Activated naive CD4-positive, alpha-beta T cell treated with anti-CD3 and anti-CD28 coated beads for 36 hours (primary cell): ENCODE measurements around the gene ARHGAP44. TPM values are rescaled to one million over a fixed set of nuclear protein-coding genes. Genes with fewer than 3 reads are reported as not detected.

Source experiments
- CTCF ChIA-PET: fragments of 350-600 bp; sonication (Branson Sonifier 250); formaldehyde crosslinking; loops from one replicate; lab custom pipeline; 2021; ENCODE audit warnings: antibody characterized with exemption; lab: Charles Lee
- DNase-seq: peaks from one replicate; pipeline ENCODE4 v3.0.0-alpha.2; 2020
- H3K27ac Mint-ChIP-seq: one replicate; pipeline ENCODE4 v1.8.0; 2021; ENCODE audit warnings: mild to moderate bottlenecking, mixed read lengths
- H3K27me3 Mint-ChIP-seq: one replicate; pipeline ENCODE4 v1.8.0; 2021; ENCODE audit warnings: low read depth, mixed read lengths
- H3K36me3 Mint-ChIP-seq: one replicate; pipeline ENCODE4 v1.8.0; 2021; ENCODE audit warnings: low read depth, mixed read lengths
- H3K4me1 Mint-ChIP-seq: one replicate; pipeline ENCODE4 v1.8.0; 2021; ENCODE audit warnings: low read depth, mixed read lengths
- H3K4me3 Mint-ChIP-seq: one replicate; pipeline ENCODE4 v1.8.0; 2021; ENCODE audit warnings: mild to moderate bottlenecking, moderate library complexity, mixed read lengths
- H3K9me3 Mint-ChIP-seq: one replicate; pipeline ENCODE4 v1.8.0; 2021; ENCODE audit warnings: mixed read lengths
- intact Hi-C: fragments of 100-400 bp; cut with micrococcal nuclease; formaldehyde crosslinking; loops from one replicate; pipeline ENCODE4 v1.15.1; 2023
- total RNA-seq, 2 experiments: library from RNA; stranded (reverse); gene quantifications; one replicate each; pipeline ENCODE4 v1.2.3, GENCODE V29; 2021

Gene ARHGAP44
- total RNA-seq, 2 experiments from 2014 or later: 0.12 TPM; not detected in 1

DNA sequence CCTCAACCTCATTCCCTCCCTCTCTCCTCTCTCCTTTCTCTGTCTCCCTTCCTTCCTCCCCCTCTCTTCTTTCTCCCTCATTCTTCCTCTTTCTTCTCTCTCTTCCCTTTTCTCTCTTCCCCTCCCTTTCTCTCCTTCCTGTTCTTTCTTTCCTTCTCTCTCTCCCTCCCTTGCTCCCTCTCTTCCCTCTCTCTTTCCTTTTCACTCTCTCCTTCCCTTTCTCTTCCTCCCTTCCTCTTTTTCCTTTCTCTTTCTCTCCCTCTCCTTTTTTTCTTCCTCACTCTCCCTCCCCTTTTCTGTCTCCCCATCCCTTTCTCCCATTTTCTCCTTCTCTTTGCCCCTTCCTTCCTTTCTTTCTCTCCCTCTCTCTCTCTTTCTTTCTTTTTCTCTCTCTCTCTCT, 236.4 kb downstream of the ARHGAP44 start:
- Mint-ChIP-seq H3K27ac (no peak overlapping the region), H3K36me3 (no peaks in the 10 kb centered on the region), H3K27me3 (no peaks in the 10 kb centered on the region), H3K4me3 (no peak overlapping the region), H3K4me1 (no peaks in the 10 kb centered on the region), H3K9me3 (no peaks in the 10 kb centered on the region)
- DNase-seq: no peak
- CTCF ChIA-PET: no interaction called here
- intact Hi-C loops: no loop called here

DNA sequence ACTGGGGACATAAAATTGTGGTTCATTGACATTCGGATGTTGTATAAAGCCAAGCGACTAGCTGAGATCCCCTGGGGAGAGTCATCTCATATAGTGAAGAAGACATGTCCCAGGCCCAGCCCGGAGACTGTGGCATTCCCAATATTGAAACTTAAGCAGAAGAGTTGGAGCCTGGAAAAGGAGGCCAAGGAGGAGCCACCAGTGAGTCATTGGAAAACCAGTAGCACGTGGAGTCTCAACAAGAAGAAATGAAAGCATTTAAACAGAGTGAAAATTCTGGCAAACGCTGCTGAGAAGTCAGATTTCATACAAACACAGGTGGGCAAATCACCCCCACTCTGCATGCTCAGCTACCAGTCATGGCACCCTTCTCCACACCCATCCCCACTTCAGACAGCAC, 237.9 kb downstream of the ARHGAP44 start:
- Mint-ChIP-seq H3K4me3 (no peak overlapping the region), H3K36me3 (no peaks in the 10 kb centered on the region), H3K4me1 (peaks cover 10% of the 10 kb centered on the region), H3K9me3 (no peaks in the 10 kb centered on the region), H3K27ac (no peak overlapping the region), H3K27me3 (no peaks in the 10 kb centered on the region)
- intact Hi-C loops: no loop called here
- CTCF ChIA-PET: interaction anchor here (6.1 kb wide), 1 partner anchor 8 kb away, joined by 100 read pairs; the partner anchor contains the start of gene ELAC2
- DNase-seq: no peak

DNA sequence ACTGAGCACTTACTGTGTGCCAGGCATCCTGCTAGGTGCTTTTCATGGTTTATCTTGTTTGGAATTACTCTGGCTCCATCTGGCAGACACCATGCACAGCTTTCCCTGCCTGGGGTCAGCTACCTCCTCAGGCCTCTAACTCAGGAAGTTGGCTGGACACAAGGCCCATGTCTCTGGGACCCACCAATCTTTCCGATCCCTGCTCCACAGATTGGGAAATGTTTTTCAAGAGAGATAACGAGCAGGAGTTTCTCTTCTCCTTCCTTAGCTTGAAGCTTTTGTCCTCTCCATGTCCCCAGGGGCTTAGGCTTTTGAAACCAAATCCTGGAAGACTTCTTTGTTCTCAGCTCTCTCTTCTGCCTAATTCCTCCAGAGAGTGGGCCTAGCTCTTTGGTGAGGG, 240.0 kb downstream of the ARHGAP44 start:
- no peak overlapping the region for H3K4me3 Mint-ChIP-seq
- no peaks in the 10 kb centered on the region for H3K27me3 Mint-ChIP-seq
- CTCF ChIA-PET: interaction anchor here (0.9 to 6.1 kb wide), 12 partner anchors 10 to 1007 kb away, joined by 3 to 100 read pairs (median 5); partner anchors contain the start of gene ELAC2
- H3K4me1 Mint-ChIP-seq: peaks cover 11% of the 10 kb centered on the region
- DNase-seq: no peak
- H3K9me3 Mint-ChIP-seq: peaks cover 3% of the 10 kb centered on the region
- no peaks in the 10 kb centered on the region for H3K36me3 Mint-ChIP-seq
- no peak overlapping the region for H3K27ac Mint-ChIP-seq
- intact Hi-C loops: no loop called here

DNA sequence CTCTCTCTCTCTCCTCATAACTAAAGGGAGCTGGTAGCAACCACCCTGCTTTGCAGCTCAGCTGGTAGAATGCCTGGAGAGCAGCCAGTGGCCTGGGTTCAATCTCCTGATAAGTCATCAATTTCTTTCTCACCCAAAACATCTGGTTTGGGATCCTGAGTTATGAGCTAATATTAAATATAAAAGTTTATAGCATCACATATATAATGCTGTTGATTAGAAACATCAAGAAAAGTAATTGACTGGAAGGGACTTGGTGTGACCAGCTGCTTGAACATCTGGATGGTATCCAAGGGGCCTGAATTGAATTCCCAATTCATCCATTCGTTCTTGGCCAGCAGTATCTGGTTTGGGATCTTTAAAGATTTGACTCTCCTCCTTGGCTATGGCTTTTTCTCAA, 240.8 kb downstream of the ARHGAP44 start:
- peaks cover 6% of the 10 kb centered on the region for H3K9me3 Mint-ChIP-seq
- intact Hi-C loops: loop anchor here (2.0 to 5.0 kb wide), 4 partner anchors 307 to 1897 kb away; partner anchors contain the start of gene HS3ST3B1
- H3K4me3 Mint-ChIP-seq: no peak overlapping the region
- no peak for DNase-seq
- no peak overlapping the region for H3K27ac Mint-ChIP-seq
- H3K4me1 Mint-ChIP-seq: peaks cover 11% of the 10 kb centered on the region
- CTCF ChIA-PET: interaction anchor here (0.5 to 6.1 kb wide), 20 partner anchors 10 to 1896 kb away, joined by 3 to 100 read pairs (median 4); partner anchors contain the start of gene ELAC2
- no peaks in the 10 kb centered on the region for H3K36me3 Mint-ChIP-seq
- H3K27me3 Mint-ChIP-seq: no peaks in the 10 kb centered on the region

DNA sequence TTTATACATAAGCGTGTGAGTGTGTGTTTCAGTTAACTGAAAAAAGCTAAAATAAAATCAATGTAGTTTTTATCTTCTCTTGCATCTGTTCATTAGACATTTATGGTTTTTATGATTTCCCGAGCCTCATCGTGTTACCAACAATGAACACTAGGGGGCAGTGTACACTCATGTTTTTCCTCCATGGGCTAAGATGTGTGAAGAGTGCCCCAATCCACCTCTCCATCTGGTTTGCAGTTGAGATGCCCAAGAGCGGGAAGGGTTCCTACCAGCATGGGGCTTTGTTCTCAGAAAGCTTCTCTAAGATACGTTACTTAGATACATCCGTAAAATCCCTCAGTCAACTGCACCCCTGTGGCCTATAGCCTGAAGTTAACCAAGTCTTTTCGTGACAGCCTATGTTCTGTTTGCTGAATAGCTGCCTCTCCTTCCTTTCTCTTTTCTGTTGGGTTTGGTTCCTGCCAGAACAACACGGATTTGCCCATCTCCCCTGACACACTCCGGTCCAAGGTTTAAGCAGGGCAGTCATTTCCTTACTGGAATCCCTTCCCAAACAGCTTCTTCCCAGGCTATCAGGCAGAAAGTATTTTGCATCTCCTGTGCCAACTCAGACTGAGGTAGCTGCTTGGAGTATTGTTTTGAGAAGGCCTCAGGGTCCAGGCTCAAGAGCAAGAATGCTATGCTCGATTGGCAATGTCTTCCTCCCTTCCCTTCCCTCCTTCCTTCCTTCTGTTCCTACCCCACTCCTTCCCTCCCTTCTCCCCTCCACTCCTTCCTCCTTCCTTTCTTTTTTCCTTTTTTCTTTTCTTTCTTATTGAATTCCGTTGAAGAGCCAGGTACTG, 241.4 kb downstream of the ARHGAP44 start:
- H3K4me1 Mint-ChIP-seq: peaks cover 11% of the 10 kb centered on the region
- no peaks in the 10 kb centered on the region for H3K27me3 Mint-ChIP-seq
- peak; percentile 72 for DNase-seq
- no peaks in the 10 kb centered on the region for H3K36me3 Mint-ChIP-seq
- H3K4me3 Mint-ChIP-seq: no peak overlapping the region
- CTCF ChIA-PET: interaction anchor here (0.5 to 6.1 kb wide), 26 partner anchors 10 to 1896 kb away, joined by 3 to 100 read pairs (median 4); partner anchors contain the start of gene ELAC2
- intact Hi-C loops: loop anchor here (2.0 to 5.0 kb wide), 4 partner anchors 307 to 1896 kb away; partner anchors contain the start of gene HS3ST3B1
- peaks cover 9% of the 10 kb centered on the region for H3K9me3 Mint-ChIP-seq
- H3K27ac Mint-ChIP-seq: peak overlapping the region; percentile 25

DNA sequence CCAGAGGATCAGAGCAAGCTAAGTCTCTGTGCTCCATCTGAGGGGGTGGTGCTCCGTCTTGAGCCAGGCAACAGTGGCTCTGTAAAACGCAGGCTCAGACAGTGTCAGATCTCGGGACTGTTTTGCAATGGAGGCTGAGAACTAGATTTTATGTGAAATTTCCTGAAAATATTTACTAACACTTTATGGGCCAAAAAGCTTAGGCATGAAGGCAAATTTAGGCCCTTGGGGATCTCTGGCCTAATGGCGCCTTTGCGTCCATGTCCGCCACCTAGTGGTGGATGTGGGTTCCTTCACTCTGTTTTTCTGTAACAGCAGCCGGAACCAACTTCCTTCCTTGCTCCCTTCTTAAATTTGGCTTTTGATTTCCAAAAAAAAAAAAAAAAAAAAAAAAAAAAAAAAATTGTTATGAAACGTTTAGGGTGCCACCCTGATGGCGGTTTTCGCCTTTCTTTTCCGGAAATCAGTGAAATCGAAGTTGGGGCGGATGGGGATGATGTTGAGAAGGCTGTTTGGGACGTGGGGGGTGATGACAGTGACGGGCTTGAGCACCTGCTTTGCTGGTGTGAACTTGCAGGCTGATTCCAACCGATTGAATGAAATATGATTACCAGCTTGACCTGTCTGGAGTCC, 242.5 kb downstream of the ARHGAP44 start:
- CTCF ChIA-PET: interaction anchor here (0.6 to 6.1 kb wide), 11 partner anchors 9 to 300 kb away, joined by 3 to 100 read pairs (median 4); partner anchors contain the start of gene ELAC2
- DNase-seq: peak; percentile 63
- Mint-ChIP-seq H3K27me3 (no peaks in the 10 kb centered on the region), H3K27ac (no peak overlapping the region), H3K4me3 (no peak overlapping the region), H3K4me1 (peaks cover 11% of the 10 kb centered on the region), H3K9me3 (peaks cover 11% of the 10 kb centered on the region), H3K36me3 (no peaks in the 10 kb centered on the region)
- intact Hi-C loops: loop anchor here (2.0 to 5.0 kb wide), 4 partner anchors 305 to 1895 kb away; partner anchors contain the start of gene HS3ST3B1

DNA sequence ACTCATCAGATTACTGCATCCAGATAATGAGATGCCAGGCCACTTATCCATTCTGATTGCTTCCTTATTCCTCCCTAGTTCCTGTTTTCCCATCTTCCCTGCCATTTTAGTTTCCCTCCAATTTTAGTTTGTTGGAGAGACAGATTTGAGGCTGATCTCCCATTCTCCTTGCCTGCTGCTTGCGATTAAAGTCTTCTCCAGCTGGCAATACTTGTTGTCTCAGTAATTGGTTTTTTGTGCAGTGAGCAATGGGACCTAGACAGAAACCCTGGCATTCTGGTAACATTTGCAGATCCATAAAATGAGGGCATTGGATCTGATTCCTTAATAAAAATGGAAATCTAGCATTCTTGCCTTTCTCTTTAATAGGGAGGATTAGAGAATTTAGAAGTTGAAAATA, 246.1 kb downstream of the ARHGAP44 start:
- Mint-ChIP-seq H3K27ac (no peak overlapping the region), H3K36me3 (no peaks in the 10 kb centered on the region), H3K9me3 (peaks cover 17% of the 10 kb centered on the region), H3K27me3 (no peaks in the 10 kb centered on the region), H3K4me3 (no peak overlapping the region), H3K4me1 (peaks cover 11% of the 10 kb centered on the region)
- no peak for DNase-seq
- intact Hi-C loops: no loop called here
- CTCF ChIA-PET: interaction anchor here (1.2 kb wide), 1 partner anchor 14 kb away, joined by 3 read pairs; no protein-coding TSS in a partner anchor

DNA sequence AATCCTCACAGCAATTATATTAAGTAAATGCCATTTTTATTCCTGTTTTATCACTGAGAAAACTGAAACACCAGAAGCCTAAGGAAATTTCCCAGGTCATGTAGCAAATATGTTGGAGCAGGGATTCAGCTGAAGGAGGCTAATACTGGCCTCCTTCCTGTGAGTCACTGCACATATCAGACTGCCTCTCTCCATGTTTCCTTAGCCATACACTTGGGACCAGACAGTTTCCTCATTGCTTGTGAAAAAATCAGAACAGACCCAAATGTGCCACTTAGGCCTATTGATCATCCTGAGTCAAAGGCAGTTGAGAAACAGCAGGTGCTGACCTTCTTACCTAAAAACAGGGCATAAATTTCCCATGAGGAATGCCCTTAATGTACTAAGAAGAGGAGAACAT, 247.5 kb downstream of the ARHGAP44 start:
- Mint-ChIP-seq H3K9me3 (peaks cover 17% of the 10 kb centered on the region), H3K27me3 (no peaks in the 10 kb centered on the region), H3K27ac (no peak overlapping the region), H3K4me3 (no peak overlapping the region), H3K36me3 (no peaks in the 10 kb centered on the region), H3K4me1 (peaks cover 4% of the 10 kb centered on the region)
- CTCF ChIA-PET: interaction anchor here (0.5 to 0.6 kb wide), 2 partner anchors 200 to 226 kb away, joined by 3 to 7 read pairs; no protein-coding TSS in a partner anchor
- no peak for DNase-seq
- intact Hi-C loops: no loop called here

DNA sequence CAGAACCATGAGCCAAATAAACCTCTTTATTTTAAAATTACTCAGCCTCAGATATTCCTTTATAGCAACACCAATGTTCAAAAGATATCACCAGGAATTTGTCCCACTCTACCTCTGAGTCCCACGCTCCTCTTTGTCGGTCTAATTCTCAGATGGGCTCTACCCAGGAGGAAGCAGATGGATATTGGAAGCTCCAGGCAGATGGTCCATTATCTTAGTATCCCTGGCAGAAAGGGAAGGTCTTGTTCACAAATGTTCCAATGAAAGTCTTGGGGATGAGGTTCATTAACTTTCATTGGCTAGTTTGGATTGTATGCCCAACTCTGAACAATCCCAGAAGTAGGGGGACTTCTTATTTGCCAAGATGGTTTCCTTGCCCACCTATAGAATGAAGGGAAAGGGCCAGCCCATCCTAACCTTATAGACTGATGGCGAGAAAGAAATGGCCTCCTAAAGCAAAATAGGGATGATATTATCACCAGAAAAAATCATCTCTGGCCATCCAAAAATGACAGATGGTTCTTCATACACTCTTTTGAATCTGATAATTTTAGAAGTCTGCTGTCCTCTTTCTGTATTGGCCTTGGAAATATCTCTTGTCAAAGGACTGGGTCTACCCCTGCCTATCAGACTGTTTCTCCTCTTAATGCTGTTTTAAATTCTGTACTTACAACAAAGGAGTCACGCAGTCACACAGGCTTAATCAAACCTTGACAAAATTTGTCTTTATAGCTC, 249.8 kb downstream of the ARHGAP44 start:
- Mint-ChIP-seq H3K4me3 (no peak overlapping the region), H3K4me1 (no peaks in the 10 kb centered on the region), H3K27me3 (peaks cover 2% of the 10 kb centered on the region), H3K9me3 (peaks cover 16% of the 10 kb centered on the region), H3K36me3 (no peaks in the 10 kb centered on the region), H3K27ac (no peak overlapping the region)
- CTCF ChIA-PET: interaction anchor here (3.1 kb wide), 1 partner anchor 8 kb away, joined by 19 read pairs; no protein-coding TSS in a partner anchor
- no peak for DNase-seq
- intact Hi-C loops: no loop called here
